Measurements from ENCODE around the gene ARHGEF11.
"Not testable (repeated sequence)": the region's sequence is repeated elsewhere in the genome, so short reads cannot be mapped to it uniquely, and the experiment has no call there.

The ARHGEF11 gene

GRCh38 chr1:157045250-157046218 is at the start of gene ARHGEF11:
Gene ARHGEF11 (minus strand): TSS chr1:157045742. CDS start chr1:157044330, 1,412 bp downstream.
- no peak for FAIRE-seq

GRCh38 chr1:157095091-157095490 is 49.5 kb upstream of the ARHGEF11 start:
- FAIRE-seq: no peak

- FAIRE-seq: no peak
Observed at GRCh38 chr1:157092831-157093230, 47.3 kb upstream of the ARHGEF11 start.

- FAIRE-seq: no peak
Observed at GRCh38 chr1:157091668-157092273, 46.2 kb upstream of the ARHGEF11 start.

- no peak for FAIRE-seq
Observed at GRCh38 chr1:157091186-157091585, 45.6 kb upstream of the ARHGEF11 start.

- no peak for FAIRE-seq
Observed at GRCh38 chr1:157090771-157091170, 45.2 kb upstream of the ARHGEF11 start.

GRCh38 chr1:157090196-157090647 is 44.7 kb upstream of the ARHGEF11 start:
- FAIRE-seq: peak; percentile 77

- no peak for FAIRE-seq
Observed at GRCh38 chr1:157089789-157090188, 44.2 kb upstream of the ARHGEF11 start.

GRCh38 chr1:157088607-157089006 is 43.1 kb upstream of the ARHGEF11 start:
- no peak for FAIRE-seq

GRCh38 chr1:157087030-157087429 is 41.5 kb upstream of the ARHGEF11 start:
- no peak for FAIRE-seq

- FAIRE-seq: no peak
Observed at GRCh38 chr1:157086299-157086698, 40.8 kb upstream of the ARHGEF11 start.

- FAIRE-seq: no peak
Observed at GRCh38 chr1:157085421-157085820, 39.9 kb upstream of the ARHGEF11 start.

- no peak for FAIRE-seq
Observed at GRCh38 chr1:157084720-157085119, 39.2 kb upstream of the ARHGEF11 start.

GRCh38 chr1:157081707-157082106 is 36.2 kb upstream of the ARHGEF11 start:
- no peak for FAIRE-seq

GRCh38 chr1:157080714-157081113 is 35.2 kb upstream of the ARHGEF11 start:
- no peak for FAIRE-seq

GRCh38 chr1:157077394-157077793 is 31.9 kb upstream of the ARHGEF11 start:
- FAIRE-seq: no peak

- FAIRE-seq: peak; percentile 73
Observed at GRCh38 chr1:157073944-157074685, 28.6 kb upstream of the ARHGEF11 start.

GRCh38 chr1:157069601-157070000 is 24.1 kb upstream of the ARHGEF11 start:
- FAIRE-seq: no peak

GRCh38 chr1:157059241-157059640 is 13.7 kb upstream of the ARHGEF11 start:
- FAIRE-seq: not testable (repeated sequence)

GRCh38 chr1:157056269-157056668 is 10.7 kb upstream of the ARHGEF11 start:
- FAIRE-seq: peak; percentile 90

GRCh38 chr1:157055729-157056128 is 10.2 kb upstream of the ARHGEF11 start:
- FAIRE-seq: not testable (repeated sequence)

GRCh38 chr1:157050836-157051235 is 5.3 kb upstream of the ARHGEF11 start:
- no peak for FAIRE-seq

- no peak for FAIRE-seq
Observed at GRCh38 chr1:157047062-157047410, 1.5 kb upstream of the ARHGEF11 start.

Measured in TTC549 (cell line).